IMR-90 (cell line): ENCODE measurements around the gene GMPPB.

Source experiments
- BHLHE40 ChIP-seq: fragments of 150-350 bp; IDR thresholded peaks from 2 replicates; pipeline ENCODE4 v1.6.1; 2016; ENCODE audit warnings: mild to moderate bottlenecking, low read depth, low read length
- CTCF ChIP-seq: conservative IDR thresholded peaks from 2 replicates; pipeline ENCODE4 v1.5.1; 2012; ENCODE audit warnings: mild to moderate bottlenecking, low read depth, low read length, improper control_type of control experiment
- ELK1 ChIP-seq: fragments of 150-350 bp; IDR thresholded peaks from 2 replicates; pipeline ENCODE4 v1.6.1; 2016; ENCODE audit warnings: low read depth, mild to moderate bottlenecking, low read length, moderate library complexity, borderline replicate concordance
- FOS ChIP-seq: fragments of 150-350 bp; IDR thresholded peaks from 2 replicates; pipeline ENCODE4 v1.6.1; 2016; ENCODE audit warnings: low read depth, low read length
- MAFK ChIP-seq: IDR thresholded peaks from 2 replicates; pipeline ENCODE4 v1.6.1; 2012; ENCODE audit warnings: low read depth, low read length, improper control_type of control experiment
- POLR2A ChIP-seq: IDR thresholded peaks from 2 replicates; pipeline ENCODE4 v1.6.1; 2012; ENCODE audit warnings: mild to moderate bottlenecking, low read depth, low read length
- RAD21 ChIP-seq: IDR thresholded peaks from 2 replicates; pipeline ENCODE4 v1.6.1; 2012; ENCODE audit warnings: low read length, improper control_type of control experiment
- RFX5 ChIP-seq: IDR thresholded peaks from 2 replicates; pipeline ENCODE4 v1.8.0; 2012; ENCODE audit warnings: low read depth, mild to moderate bottlenecking, low read length, moderate library complexity

GRCh38 chr3:49738067-49738713 is 14.4 kb upstream of the GMPPB start:
- TF ChIP-seq CTCF (no peak), POLR2A (no peak), FOS (no peak), RAD21 (no peak), RFX5 (no peak), BHLHE40 (no peak), ELK1 (no peak), MAFK (no peak)
